Activated CD8-positive, alpha-beta memory T cell treated with anti-CD3 and anti-CD28 coated beads for 36 hours (primary cell): ENCODE data around the gene HIPK2. TPM values are rescaled to one million over a fixed set of nuclear protein-coding genes. Genes with fewer than 3 reads are reported as not detected.

ENCODE experiments used
- CTCF ChIA-PET: fragments of 350-600 bp; sonication (Branson Sonifier 250); formaldehyde crosslinking; loops from one replicate; lab custom pipeline; 2021; ENCODE audit warnings: antibody characterized with exemption; lab: Charles Lee
- POLR2A ChIA-PET: fragments of 350-600 bp; sonication (Branson Sonifier 250); formaldehyde crosslinking; loops from one replicate; lab custom pipeline; 2021; ENCODE audit warnings: antibody characterized with exemption; lab: Charles Lee
- total RNA-seq, 2 experiments: library from RNA; stranded (reverse); gene quantifications; one replicate each; pipeline ENCODE4 v1.2.3, GENCODE V29; 2021

Gene HIPK2
- total RNA-seq, 2 experiments from 2014 or later, result 18.7 to 19.9 TPM

DNA sequence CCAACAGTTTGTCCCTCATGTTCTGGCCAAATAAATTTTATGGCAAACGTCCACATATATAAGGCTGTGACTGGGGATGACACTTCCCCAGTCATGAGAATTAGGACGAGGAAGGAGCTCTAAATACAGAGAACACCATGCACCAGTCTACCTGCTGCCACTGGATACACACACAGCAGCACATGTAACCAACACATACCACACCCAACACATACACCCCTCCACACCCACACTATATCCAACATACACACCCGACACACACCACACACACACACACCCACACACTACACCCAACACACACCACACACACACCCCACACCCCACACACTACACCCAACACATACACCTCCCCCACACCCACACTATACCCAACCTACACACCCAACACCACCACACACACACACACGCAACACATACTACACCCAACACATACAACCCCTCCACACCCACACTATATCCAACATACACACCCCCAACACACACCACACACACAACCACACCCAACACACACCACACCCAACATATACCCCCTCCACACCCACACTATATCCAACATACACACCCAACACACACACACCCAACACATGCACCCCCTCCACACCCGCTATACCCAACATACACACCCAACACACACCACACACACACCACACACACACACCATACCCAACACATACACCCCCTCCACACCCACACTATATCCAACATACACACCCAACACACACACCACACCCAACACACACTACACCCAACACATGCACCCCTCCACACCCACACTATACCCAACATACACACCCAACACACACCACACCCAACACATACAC is 74.1 kb downstream of the HIPK2 start:
- POLR2A ChIA-PET, result no interaction called here
- CTCF ChIA-PET, result no interaction called here

DNA sequence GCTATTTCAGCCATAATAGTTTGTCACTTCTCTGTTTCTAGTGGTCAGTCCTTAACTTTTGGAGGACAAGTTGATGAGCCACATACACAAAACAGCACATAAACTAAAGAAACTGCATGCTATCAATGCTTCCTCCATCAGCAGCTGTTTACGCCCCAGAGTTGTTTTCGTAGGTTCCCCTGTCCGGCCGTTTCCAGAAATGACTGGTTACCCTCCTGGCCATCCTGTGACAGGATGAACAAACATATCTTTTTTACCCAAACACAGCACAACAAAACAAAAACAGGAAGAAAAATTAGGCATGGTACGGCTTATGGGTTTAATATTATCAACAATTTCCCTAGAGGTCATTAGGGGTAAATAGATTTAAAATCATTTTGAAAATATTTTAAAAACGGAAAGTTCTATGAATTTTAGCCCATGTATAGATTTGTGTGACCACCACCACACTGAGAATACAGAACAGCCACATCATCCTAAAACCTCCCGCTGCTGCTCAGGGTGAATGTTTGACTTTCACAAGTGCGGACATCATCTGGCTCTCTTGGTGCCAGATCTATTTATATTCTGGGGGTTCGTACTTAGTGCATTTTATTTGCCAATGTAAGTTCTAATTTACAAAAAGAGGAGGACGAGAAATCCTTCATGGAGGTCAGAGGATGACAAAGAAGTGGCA is 74.8 kb downstream of the HIPK2 start:
- CTCF ChIA-PET, result no interaction called here
- POLR2A ChIA-PET, result no interaction called here

DNA sequence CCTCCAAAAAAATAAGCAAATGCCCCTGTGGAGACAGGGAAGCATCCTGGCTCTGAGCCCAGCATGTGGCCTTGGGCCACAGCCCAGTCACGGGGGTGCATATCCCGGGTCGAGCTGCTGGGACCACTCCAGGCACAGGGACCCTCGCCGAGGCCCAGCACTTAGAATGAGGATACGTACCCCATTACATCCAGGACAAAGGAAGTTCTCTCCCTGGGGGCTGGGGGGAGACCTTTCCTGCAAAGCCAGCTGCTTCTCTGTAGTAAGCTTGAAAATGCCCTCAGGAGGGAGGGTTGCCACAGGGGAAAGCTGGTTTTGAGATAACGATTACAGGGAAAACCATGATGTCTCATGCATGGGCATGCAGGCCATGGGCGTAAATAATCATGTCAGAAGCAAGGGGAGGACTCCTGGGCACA is 75.5 kb downstream of the HIPK2 start:
- CTCF ChIA-PET, result no interaction called here
- POLR2A ChIA-PET, result no interaction called here

DNA sequence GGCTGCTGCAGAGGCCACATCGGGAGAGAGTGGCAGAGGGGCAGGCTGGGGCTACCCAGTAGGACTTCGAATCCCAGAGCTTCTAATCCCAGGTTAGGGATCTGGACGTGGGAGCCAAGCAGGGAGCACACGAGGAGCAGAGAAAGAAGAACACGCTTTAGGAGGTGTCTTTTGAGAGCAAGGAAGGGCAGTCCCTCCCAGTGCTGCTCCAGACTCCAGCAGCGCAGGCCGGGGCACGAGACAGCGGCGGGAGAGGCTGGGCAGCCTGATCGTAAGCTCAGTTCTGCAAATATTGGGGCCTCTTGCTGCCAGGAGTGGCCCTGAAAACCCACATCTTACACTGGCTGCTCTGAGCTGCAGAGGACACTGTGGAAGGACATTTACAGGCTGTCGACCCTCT is 75.9 kb downstream of the HIPK2 start:
- POLR2A ChIA-PET, result no interaction called here
- CTCF ChIA-PET, result no interaction called here

DNA sequence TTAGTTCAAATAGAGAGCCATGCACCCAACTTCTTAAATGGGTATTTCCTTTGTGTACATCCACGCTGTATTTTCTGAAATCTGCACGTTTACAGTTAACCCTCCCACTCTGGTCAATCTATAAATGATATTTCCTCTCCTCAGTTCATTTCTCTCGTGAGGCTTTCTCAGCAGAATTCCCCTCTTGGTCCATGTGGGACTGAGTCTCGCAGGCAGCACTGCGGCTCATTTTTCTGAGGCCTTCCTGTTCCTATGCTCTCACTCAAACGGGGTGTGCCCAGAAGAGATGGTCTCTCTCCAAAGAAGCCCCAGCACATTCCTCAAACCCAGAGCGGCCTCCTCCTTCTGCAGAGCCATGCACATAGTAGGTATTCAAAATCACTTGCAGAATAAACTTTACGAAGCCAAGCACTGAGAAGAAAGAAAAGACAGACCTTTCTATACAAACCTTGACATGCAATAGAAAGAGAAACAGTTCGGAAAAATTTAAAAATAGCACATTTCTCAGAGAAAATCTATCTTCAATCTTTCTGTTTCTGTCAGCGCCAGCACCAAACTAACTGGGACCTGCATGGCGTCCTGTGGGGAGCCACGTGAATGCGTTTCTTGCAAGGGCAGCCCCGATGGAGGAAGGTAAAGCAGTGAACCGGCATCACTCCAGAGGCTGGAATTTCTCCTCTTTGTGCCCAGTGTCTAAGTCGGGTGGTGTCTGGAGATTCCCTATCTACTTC is 77.1 kb downstream of the HIPK2 start:
- POLR2A ChIA-PET, result no interaction called here

DNA sequence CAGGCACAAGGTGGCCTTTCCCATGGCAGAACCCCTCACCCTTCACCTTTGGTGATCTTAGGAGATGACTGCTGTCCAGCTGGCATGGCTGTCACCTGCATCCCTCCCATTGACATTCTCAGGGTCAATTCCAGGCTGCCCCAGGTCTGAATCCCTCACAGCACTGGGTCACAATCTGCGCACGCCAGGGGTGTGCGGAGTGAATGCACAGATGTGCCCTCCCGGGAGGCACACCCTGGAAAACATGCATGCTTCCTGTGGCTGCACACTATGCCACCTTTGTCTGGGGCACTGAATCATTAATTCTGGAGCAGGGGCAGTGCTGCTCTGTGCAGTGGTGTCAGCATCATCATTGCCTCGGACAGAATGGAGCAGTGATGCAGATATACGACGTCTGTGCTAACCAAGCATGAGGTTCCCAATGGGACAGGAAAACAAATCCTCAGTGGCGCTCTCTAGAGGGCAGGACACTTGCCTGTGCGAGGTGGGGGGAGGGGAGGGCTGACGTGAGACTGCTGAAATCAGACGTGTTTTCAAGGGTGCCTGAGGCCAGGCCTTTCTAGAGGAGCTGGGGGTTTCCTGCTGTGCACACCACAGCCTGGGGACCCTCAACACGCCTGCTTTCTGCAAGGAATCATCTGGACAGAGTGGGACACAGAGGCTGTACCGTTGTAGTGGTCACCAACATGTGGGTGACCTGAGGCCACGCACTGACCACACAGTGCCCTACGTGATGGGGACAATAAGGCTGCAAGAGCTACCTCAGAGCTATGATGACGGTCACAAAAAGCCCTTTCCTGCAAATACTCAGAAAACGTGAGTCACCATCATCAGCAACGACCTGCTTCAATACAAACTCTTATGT is 77.9 kb downstream of the HIPK2 start:
- CTCF ChIA-PET, result interaction anchor here (1.4 kb wide), 1 partner anchor 54 kb away, joined by 4 read pairs; no protein-coding TSS in a partner anchor
- POLR2A ChIA-PET, result no interaction called here

More for the DNA sequence above, 77.1 kb downstream of the HIPK2 start:
- CTCF ChIA-PET, result interaction anchor here (1.4 kb wide), 1 partner anchor 54 kb away, joined by 4 read pairs; no protein-coding TSS in a partner anchor

DNA sequence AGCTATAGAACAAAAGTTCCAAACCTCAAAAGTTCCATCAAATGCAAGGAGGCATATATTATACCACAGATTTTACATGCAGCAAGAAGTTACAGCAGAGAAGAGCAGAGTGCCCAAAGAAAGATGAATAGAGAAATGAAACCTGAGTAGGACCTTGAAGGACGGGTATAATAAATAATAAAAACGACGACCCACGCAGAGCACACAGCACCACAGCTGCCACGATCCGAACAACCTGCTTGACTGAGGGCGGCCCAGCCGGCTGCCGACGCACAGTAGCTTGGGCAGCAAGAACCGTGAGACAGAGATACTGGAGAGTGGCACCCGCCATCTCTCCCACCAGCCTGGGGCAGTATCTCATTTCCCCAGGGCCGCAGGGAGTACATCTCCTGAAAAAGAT is 79.0 kb downstream of the HIPK2 start:
- ChIA-PET POLR2A (no interaction called here), CTCF (no interaction called here)

DNA sequence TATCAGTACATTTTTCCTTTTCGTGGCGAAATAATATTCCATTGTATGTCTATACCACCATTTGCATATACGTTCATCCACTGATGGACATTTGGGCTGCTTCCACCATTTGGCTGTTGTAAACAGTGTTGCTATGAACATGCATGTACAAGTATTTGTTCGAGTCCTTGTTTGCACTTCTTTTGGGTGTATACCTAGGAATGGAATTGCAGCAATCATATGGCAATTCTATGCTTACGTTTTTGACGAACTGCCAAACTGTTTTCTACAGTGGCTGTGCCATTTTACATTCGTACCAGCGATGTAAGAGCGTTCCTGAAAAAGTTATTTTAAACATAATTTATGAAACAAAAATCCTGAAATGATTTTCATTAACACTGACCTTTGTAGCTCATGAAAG is 79.5 kb downstream of the HIPK2 start:
- ChIA-PET POLR2A (no interaction called here), CTCF (interaction anchor here (0.6 kb wide), 1 partner anchor 53 kb away, joined by 3 read pairs; no protein-coding TSS in a partner anchor)

DNA sequence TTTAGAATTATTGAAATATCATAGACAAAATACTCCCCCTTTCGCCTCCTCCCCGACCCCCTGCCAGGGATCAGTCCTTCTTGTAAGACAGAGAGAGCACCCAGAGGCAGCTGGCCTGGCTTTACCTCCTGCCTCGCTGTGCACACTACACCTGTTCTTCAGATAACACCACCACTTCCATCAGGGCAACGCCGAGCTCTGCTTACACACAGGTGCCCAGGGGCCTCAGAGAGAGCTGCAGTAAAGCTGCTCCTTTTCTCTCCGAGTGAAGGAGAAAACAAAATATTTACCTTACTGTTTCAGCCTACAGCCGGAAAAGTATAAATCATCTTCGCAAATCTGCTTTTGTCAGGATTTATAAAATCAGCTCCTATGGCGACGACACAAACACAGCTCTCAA is 80.7 kb downstream of the HIPK2 start:
- ChIA-PET CTCF (no interaction called here), POLR2A (no interaction called here)

DNA sequence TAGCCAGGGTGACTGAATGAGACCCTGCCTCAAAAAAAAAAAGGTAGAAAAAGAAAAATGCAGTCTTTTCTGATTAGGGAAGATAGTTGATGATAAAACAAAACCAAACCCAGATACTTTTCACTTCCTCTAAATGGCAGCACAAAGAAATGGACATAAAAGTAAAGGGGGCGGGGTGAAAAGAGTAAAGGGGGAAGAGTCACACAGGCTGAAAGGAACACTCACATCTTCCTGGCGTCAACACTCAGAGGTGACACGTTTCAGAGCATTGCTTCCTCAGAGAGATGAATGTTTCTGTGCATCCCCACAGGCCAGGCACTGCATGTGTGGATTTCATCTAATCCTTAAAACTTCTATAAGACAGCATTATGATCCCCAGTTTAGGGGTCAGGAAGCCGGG is 81.2 kb downstream of the HIPK2 start:
- POLR2A ChIA-PET, result no interaction called here
- CTCF ChIA-PET, result interaction anchor here (0.6 kb wide), 1 partner anchor 721 kb away, joined by 3 read pairs; no protein-coding TSS in a partner anchor

DNA sequence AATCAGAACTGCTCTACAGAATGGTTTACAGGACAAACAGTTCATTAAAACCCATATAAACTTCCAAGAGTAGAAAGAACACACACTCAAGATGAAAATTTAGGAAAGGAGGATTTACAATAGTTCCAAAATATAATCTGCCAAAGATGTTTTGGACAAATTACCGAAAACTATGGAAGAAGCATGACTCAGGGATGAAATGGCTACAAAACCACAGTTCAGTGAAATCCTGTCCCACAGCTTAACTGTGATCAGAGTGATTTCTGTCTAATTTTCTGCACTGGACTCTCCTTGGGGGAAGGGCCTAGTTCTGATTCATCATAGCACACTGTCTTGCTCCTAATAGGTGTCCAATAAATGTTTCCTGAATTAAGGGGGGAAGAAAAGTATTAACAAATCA is 82.2 kb downstream of the HIPK2 start:
- CTCF ChIA-PET, result no interaction called here

DNA sequence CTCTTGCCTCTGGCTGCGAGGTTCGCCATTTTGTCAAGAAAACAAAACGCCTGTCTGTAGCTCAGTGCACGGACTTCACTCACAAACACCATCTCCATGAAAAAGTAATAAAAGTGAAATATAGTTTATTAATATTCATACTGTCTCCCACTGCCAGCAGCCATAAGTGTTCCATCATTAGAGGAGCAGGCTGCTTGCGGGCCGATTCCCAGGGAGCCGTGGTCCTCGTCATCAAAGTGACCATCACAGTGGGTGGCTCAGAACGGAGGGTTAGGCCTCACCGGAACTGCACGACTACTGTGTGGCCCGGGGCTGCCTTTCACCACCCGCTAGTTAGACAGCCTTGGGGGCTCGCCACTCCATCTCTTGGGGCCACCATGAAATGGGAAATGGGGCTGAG is 82.7 kb downstream of the HIPK2 start:
- POLR2A ChIA-PET, result no interaction called here
- CTCF ChIA-PET, result no interaction called here

More for the DNA sequence above, 82.2 kb downstream of the HIPK2 start:
- POLR2A ChIA-PET, result no interaction called here

DNA sequence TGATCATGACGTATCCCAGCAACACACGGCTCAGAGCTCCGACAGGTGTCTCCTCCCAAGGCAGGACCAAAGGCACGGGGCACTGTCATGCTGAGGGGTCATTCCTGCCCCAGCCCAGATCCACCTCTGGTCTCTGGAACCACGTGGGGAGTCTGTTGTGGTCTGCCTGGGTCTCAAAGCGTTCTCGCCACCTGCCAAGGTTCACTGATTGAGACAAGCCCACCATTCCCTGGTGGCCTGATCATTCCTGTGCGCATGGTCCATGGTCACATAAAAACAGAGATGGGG is 83.5 kb downstream of the HIPK2 start:
- ChIA-PET CTCF (no interaction called here), POLR2A (no interaction called here)

DNA sequence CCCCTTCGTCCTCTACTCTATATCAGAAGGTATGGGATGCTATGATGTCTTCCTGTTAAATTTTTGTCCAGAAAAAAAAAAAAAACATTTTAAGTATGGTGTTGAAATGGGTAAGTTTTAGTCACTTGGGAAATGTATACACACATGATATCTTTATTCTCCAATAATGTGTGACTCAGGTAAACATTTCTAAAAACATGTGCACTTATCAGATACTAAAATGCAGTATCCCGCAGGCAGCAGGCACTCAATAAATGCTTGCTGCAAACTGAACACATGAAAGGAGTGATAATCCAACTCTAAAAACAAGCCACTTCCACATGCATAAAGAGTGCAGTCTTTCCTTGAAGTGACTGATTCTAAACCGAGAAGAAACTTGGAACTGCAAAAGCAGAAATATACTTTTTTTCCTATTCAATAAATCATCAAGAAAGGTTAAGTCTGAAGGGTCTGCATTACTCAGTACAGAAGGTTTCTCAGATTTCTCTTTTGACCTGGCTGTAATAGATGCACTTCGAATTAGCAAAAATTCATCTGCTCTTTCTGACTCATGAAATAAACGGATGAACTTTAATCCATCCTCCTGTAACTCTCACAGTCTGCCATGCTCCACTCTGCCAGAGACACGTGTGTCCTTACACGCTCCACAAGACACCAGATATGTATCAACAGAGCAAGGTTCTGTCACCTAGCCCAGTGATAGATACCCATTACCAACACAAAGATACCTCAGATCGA is 84.0 kb downstream of the HIPK2 start:
- CTCF ChIA-PET, result no interaction called here
- POLR2A ChIA-PET, result no interaction called here

DNA sequence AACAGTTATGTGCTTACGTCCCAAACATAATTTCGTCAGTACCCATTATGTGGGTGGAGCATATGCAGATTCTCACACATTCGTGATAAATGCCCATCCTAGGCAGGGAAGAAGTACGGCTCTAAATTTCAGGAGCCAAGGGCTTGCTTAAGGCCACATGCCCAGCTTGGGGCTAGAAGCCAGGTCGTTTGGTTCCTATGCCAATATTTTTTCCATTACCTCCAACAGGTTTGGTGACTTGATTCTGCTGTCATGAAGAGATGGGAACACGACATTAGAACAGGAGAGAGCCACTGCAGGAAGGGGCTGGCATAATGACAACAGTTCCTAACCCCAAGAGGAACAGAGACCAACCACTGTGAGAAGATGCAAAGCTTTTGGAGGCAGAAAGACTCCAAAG is 85.1 kb downstream of the HIPK2 start:
- ChIA-PET CTCF (no interaction called here), POLR2A (no interaction called here)

DNA sequence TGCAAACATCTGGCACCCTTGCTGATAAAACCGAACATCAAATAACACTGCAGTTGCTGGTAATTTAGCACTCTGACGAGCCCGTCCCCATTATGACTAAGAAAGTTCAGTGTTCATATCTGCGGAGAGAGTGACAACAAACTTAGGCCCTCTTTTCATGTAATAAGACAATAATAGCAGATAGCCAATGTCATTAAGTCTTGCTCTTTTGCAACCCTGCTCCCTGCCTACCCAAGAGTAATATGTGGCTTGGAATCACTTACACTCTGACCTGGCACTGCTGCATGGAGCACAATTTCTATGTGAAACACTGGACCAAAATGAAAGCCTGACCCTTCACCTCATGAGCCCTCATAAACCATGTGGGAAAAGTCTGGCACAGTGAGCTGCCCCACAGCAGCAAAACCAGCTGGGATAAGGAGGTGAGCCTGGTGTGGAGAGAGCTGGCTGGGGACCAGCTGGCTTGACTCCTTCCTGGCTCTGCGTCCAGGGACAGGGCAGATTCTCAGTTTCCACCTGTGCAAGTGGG is 86.5 kb downstream of the HIPK2 start:
- CTCF ChIA-PET, result no interaction called here
- POLR2A ChIA-PET, result no interaction called here

DNA sequence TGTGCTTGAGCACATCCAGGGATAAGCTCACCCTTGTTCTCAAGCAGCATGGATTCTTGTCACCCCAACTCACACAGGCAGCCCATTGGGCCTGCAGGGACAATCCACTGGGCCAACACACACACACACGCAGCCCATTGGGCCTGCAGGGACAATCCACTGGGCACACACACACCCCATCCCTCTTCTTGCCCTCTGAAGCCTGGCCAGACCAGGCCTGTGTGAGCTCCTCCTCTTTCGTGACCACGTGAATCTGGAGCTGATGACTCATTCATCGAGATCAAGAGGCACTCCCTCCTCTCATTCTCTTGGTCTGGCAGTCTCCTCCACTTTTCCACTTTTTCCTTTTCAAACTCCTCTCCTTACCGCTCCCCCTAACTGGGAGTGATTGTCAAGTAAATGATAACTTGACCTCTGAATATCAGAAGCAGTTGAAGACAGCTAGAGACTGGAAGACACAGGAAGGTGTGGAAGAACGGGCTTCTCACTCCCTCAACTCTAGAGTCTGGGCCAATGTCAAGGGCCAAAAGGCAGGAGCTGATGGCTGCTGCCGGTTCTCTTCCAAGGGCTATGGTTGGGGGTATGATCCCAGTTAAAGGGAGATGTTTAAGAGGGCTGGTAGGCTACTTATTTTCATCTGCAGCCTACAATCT is 89.7 kb downstream of the HIPK2 start:
- CTCF ChIA-PET, result interaction anchor here (1.5 kb wide), 1 partner anchor 42 kb away, joined by 3 read pairs; no protein-coding TSS in a partner anchor

More for the DNA sequence above, 89.7 kb downstream of the HIPK2 start:
- POLR2A ChIA-PET, result no interaction called here
